ENCODE results near the gene CDH23.

Gene CDH23

DNA sequence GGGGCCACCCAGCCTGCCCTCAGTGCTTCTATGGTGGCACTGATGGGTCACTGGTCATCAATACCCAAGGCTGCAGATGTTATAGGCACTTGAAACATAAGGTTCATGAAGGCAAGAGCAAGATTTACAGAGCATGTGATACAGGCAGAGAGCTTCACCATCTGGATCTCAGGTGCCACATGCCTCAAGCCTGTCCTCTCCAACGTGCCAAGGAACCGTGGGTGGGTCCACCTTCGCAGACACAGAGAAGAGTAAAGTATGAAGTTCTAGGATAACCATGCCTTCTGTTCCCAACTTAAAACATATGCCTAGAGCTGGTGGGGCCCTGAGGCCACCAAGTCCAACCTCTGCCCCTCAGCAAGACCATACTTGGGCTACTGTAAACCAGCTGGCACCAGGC lies 26.7 kb upstream of the CDH23 start:
- no peak for DNase-seq (ENCODE audit: low spot score)

DNA sequence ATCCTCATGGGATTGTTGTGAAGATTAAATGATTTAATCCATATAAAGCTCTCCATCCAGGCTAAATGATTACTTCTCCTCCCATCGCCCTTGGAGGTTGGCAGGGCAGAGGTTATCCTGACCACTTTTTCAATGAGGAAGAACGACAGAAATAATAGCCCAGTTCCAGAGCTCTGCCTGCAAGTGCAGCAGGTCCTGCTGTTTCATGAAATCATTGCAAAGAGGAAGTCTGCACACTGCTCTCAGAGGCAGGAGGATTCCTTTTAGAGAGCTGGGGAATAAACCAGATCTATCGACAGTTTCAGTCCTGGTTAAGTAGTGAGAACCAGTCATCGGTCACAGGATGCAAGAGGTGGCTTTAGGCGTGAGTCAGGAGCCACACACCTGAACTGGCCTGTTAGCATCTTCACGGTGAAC lies 25.0 kb upstream of the CDH23 start:
- DNase-seq (ENCODE audit: low spot score): no peak

DNA sequence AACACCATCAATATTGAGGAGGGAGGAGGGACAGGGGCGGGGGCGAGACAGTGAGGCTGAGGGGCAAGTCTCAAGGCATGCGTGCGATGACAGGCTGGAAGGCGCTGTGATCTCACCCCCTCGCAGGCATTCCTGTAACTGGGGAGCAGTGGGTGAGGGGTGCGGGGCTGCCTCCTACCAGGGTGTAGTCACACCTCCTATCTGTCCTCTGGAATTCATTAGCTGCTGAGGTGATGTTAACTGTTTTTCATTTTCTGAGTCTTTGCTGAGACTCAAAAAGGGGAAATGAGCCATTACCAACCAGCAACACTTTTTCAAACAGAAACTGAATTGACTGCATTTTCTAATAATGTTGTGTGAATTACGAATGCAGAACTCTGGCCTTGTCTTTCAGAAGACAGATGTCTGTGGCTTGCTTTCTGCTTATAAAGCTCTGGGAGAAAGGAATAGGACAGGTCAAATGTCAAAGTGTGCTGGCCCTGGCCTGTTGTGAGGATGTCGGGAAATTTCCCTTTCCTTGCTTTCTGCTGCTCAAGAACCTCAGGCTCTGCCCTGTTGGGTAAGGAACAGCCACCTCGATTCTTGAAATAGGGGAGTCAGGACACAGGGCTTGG lies 23.7 kb upstream of the CDH23 start:
- DNase-seq (ENCODE audit: low spot score): no peak

DNA sequence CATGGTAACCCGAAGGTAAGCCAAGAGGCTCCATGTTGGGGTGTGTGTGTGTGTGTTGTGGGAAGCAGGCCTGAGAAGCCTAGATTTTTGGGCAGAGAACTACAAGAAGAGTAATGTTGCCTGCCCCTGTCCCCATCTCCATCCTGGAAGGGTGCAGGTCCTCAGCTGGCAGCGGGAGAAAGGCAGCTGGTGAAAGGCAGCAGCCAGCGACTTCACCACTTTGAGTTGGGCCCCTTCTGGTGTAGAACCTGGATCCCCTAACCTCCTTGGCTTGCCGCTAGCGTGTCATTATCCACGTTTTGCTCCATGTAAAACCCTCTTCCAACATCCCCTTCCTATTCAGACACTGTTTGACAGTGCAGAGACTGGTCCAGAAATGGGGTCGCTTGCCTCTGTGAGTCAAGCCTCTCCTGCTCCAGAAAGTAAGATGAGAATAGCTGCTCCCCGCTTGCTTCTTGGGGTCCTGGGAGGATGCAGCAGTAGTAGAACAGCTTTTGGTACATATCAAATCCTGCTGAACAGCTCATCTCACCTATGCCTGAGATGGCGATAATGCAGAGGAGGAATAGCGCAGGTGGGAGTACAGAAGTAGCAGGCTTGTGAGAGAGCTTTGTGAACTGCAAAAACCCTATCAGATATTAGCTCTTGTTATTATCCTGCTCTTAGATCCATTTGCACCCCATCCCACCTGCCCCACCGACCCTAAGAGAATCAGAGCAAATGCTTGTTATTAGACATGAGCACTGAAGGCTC lies 22.1 kb upstream of the CDH23 start:
- DNase-seq (ENCODE audit: low spot score): no peak

DNA sequence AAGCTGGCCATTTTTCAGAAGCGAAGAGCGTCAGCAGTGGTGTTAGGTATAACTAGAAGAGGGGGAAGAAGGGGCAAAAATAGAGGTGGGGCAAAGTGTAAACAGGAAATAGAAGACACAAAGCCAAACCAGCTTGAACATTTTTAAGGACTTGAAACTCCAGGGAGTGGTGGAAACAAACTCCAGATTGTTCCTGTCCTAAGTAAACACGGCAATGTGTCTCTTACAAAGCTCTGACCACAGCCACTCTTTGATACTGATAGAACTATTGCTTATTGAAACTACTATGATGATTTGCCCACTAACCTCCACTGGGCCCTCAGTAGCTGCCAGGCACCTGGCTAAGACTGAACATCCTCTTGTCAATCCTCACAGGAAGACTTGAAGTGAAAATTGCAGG lies 20.8 kb upstream of the CDH23 start:
- no peak for DNase-seq (ENCODE audit: low spot score)

DNA sequence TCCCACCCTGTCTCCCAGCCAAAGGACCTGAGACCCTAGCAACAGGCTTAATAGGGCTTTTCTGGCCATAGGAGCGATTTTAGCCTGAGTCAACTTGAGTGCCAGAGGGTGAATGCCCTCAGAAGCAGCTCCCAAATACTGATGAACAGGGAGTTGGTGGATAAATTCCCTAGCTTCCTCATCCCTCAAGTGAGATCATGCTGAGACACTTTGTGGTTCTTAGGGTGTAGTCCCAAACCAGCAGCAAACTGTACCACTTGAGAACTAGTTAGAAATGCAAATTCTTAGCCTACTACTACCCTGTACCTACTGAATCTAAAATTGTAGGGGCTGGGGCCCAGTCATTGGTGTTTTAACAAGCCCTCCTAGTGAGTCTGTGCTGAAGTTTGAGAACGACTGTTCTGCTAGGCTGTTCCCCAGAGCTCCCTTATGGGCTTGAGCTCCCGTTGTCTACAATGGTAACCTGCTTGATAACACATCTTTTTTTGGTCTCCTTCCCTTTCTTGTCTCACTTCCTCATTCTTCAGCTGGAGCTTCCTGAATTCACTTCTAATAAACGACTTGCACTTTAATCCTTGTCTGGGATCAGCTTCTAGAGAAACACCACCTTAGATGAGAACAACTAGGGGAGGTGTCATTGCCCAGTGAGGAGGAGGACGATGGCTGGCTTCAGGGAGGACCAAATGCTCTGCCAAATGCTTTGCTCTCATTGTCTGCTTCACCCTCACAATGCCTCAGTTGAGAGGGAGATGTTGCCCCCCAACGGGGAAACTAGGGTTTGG lies 18.2 kb upstream of the CDH23 start:
- no peak for DNase-seq (ENCODE audit: low spot score)

DNA sequence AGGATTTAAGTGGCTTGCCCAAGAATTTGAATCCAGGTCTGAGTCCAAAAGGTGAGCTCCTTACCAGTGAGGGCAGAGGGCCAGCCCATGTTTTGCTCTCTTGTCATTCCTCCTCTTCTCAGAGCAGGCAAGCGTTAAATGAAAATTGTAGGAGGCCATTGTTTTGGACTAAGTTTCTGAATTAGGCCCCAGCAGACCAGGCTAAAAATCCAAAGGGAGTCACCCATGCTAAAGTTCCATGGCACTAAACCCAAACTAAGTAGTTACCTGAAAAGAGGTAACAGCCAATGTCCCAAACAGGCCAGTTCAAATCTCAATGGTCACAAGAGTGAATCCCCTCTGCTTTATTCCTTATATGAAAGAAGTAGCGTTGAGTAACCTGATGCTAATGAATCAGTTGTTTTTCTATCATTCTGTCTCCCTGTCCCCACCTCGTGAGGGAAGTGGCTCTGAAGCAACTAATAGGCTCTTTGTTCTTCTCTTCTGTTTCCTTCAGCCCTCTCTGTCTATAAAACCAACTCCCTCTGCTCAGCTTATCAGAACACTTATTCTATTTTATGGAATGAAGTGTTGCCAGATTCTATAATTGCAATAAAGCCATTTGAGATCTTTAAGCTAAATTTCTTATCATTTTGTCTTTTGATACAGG lies 17.5 kb upstream of the CDH23 start:
- no peak for DNase-seq (ENCODE audit: low spot score)

DNA sequence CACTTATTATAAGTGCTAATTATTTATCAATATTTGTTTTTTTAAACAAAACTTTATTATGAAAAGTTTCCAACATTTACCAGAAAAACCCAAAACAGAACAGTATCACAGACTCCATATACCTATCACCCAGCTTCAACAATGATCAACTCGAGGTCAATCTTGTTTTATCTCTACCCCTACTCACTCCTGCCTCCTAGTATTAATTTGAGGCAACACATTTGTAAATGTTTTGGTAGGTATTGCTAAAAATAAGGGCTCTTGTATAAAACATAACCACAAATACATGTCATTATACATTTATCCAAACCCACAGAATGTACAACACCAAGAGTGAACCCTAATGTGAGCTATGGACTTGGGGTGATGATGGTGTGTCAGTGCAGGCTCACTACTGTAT lies 15.9 kb upstream of the CDH23 start:
- no peak for DNase-seq (ENCODE audit: low spot score)

DNA sequence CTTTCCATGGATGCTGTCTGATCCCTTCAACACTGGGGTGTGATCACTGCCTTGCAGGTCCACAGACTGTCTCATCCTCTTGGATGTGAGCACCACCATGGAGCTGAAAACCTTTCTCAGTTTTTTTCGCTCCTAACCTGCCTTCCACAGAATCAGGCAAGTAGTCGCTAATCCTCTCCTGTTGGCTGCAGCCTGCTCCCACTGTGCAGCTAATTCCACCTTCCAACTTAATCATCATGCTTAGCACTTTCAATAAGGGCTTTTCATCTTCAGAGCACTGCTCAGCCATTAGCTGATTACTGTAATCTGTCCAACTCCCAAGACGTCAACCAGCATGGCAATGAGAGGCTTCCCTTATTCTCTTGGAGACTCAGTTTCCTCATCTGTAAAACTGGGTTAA lies 15.1 kb upstream of the CDH23 start:
- no peak for DNase-seq (ENCODE audit: low spot score)

DNA sequence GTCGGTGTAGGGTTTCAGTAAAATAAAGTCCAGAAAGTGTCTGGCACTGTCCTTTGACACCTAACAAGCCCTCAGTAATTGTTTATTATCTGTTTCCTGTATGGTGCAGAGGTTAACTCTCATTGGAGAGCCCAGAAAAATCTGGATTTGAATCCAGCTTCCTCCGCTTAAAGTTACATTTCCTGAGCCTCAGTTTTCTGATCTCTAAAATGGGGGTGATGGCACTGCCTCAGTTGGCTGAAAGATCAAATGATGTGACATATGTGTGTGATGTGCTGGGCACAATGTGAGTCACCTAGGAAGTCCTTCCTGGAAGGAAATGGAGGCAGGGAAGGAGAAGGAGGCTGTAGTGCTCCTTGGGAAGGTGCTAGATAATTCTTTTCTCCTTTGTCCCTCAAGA lies 14.7 kb upstream of the CDH23 start:
- DNase-seq (ENCODE audit: low spot score): no peak

DNA sequence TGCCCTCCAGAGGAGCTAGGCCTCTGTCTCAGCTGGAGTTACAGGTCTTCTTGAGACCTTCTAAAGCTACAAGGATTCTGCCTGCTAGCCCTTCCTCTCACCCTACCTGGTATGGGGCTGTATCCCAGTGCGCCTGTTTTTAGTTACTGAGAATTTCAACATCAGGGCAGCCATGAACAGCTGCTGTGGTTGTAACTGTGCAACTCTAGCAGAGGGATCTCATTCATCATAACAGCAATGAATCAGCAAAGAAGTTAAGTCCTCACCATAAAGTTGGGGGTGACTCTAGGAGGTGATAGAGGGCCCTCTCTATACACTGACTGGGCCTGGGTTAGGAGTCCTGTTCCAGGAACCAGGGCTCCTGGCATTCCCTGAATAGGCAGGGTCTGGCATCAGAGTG lies 14.0 kb upstream of the CDH23 start:
- no peak for DNase-seq (ENCODE audit: low spot score)

DNA sequence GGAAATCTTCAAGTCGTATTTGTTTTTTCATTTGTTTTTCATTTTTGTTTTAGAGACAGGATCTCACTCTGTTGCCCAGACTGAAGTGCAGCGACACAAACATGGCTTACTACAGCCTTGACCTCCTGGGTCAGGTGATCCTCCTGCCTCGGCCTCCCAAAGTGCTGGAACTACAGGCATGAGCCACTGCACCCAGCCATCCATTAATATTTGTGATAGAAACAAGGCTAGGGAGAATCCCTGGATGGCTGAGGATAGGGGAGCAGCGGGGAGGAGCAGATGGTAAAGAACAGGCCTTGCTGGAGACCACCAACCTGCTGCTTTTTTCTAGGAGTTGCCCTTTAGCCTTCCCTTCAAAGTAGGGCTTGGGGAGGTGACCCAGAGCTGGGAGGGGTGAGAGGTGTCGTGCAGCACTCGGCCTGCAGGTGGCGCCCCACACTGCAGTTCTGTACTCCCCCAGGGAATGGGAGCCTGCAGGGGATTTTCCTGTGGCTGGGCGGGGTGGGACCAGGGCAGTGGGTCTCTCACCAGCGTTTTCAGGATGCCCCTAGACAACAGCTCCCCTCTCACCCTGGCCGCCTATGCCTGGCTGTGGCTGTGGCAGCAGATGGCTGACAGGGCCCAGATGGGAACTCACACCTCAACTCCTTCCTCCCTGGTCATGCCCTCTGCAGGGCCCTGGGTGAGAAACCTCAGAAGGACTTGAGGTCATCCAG lies 12.6 kb upstream of the CDH23 start:
- DNase-seq (ENCODE audit: low spot score): peak; percentile 58

DNA sequence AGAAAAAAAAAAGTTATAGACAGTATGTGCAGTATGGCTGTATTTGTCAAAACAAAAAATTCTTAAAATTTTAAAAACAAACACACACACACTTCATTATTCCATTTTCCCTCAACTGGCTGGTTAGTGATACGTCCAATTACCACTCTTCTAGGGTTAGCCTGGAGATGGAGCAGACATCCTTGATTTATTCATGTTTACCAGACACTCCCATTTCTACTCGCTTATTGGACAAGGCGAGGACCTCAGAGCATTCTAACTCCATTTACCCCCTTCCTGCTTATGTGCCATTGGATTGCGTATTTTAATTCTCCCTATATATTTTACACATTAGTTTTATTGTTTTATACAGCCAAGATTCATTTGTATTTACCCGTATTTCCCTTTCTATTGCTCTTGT lies 8.5 kb upstream of the CDH23 start:
- no peak for DNase-seq (ENCODE audit: low spot score)

DNA sequence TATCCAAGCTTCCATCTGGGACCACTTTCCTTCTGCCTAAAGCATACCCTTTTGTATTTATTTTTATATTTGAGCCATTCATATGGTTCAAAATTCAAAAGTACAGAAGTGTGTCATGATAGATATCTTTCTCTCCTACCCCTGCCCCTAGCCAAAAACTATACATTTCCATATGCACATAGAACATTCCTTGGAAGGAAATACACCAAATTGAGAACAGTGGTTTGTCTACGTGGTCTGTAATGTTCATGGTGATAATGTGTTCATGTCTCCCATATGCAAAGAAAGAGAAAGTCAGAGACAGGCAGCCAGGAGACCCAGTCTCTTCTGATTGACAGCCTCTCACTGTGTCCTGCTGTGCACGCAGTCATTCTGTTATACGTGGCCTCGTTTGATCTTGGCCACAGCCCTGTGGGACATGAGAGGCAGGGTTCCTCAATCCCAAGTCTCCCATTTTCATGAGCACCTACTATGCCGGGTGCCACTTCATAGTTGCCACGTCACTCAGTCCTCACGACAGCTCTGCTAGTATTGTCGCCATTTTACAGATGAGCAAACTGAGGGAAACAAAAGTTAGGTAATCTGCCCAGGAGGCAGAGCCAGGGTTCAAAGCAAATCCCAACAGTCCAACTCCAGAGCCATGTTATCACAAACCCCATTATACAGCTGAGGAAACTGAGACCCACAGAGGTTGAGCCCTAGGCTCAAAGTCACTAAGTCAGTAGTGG lies 8.0 kb upstream of the CDH23 start:
- DNase-seq (ENCODE audit: low spot score): no peak

DNA sequence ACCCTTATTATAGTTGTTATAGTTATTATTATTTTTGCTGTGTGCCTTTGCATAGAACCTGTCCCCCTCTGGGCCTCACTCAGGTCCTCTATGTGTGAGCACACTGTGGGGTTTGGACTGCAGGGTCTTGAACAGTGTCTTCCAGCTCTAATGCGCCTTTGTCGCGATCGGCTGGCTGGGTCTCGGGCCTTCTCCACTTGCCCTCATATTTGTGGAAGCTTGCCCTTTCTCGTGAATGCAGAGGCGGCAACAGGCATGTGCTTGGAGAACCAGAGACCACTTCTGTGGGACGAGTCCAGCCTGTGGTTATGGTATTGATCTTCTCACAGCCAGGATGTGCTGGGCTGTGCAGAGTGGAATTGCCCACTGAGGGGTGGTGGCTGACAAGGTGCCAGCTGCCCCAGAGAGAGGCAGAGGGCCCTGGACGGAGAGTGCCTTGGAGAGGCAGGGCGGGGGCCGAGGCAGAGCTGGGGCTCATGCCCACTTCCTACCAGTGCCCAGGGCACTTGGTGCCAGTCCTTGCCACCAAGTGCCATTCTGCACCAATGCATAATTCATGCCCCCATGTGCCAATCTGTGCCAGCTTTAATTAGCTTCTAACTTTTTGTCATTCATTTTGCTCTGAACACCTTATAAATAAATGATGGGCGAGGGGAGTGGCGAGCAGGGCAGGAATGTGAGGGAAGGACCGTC lies 6.8 kb upstream of the CDH23 start:
- no peak for DNase-seq (ENCODE audit: low spot score)

DNA sequence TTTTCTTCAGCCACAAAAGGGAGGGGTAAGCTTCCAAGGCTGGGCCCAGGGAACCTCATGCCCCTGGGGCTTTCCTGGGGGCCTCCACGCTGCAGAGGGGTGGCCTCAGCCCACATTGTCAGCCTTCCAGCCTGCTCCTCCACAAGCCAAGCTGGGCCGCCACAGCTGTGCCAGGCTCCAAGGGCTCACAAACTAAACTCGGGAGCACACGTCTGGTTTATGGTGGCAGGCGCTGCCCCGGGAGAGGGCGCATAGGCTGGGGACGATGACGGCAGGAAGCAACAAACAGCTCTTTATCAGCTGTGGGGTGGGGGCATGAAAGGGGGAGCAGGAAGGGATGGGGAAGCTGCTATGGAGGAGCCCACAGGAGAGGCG lies 6.3 kb upstream of the CDH23 start:
- DNase-seq (ENCODE audit: low spot score): no peak

DNA sequence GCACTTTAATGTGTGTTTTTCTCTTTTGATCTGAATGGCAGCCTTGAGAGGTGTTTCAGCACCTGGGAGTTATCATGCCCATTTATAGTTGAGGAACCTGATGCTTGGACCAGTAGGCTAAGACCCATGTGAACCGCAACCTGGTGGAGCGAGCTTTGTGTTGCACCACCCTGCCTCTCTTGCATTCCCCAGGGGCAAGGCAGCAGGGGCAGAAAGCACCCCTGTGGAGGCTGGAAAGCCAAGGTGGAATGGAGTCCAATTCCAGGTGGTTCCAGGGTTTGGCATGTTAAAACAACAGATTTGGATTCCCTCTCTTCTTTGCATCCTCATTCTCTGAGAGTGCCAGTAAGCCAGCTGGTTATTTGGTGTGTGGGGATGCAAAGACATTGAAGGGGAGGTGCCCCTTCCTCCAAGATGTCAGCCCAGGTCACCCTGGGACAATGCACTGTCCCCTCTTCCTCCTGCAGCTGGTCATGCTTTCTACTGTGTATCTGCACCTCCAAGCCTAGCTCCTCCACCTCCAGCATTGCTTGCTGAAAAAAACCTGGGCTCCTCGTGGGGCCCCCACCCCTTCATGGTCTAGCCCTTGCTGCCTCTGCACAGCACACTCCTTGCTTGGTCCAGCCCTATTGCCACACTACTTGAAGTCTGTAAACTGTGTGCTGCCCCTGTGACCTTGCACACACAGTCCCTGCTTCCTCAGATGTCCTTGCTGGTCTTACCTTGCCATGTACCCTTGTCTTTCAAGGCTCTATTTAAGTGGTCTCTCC lies 5.6 kb upstream of the CDH23 start:
- no peak for DNase-seq (ENCODE audit: low spot score)

DNA sequence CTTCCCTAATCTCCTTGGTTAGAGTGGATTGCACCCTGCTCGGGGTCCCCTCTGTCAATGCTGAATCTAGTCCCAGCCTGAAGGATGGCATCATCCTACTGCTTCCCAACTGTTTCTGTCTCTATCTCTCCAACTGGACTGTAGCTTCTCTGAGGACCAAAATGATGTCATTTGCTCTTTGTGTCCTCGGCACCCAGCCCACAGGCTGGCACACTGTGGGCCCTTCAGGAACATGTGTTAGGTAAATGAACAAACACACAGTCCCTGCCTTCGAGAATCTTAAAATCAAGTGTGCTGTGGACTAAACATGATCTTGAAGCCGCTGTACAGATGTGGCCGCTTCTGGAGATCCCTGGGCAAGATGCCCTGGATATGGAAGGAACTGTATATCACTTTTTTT lies 5.0 kb upstream of the CDH23 start:
- DNase-seq (ENCODE audit: low spot score): no peak

DNA sequence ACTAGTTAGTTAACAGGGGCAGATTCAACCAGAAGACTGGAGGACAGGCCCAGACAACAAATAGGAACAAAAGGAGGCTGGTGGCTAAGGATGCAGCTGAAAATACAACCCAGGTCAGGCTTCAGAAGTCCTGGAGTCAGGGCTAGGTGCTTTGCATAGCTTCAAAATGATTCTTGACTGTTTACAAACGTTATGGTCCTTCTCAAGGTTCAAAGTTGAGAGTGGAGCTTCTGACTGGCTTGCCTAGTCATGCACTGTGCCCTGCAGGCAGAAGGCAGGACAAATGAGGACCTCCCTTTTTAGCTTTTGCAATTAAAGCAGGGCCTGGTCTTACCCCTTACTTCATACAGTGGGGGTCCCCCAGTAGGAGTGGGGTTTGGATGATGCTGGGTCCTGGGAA lies 4.4 kb upstream of the CDH23 start:
- no peak for DNase-seq (ENCODE audit: low spot score)

Measured in LoVo (cell line).